ENCODE results near the gene TEKTIP1. TPM values are rescaled to one million over a fixed set of nuclear protein-coding genes. Genes with fewer than 3 reads are reported as not detected.
A peak's percentile ranks its signal among the peaks of the same experiment; 100 is the strongest.

The TEKTIP1 gene
- total and polyA plus RNA-seq, 9 of the 15 experiments (the other 6 are each of a cell fraction or from before 2014, with no cell fraction given) = 0.66 TPM; not detected in 8

GRCh38 chr19:3520166-3521103, 18.5 kb upstream of the TEKTIP1 start (continued):
- no peak; a peak in 1 of 6 replicates for TF ChIP-seq ZBTB11 (CRISPR knock-in tag; IDR thresholded peaks at IDR 0.05)
- peak; percentile 65; the same call in 1 of the 2 replicates for TF ChIP-seq STAT5A (IDR thresholded peaks at IDR 0.05; ENCODE audit: borderline replicate concordance, low read length)
- peak in 1 of 3 experiments; percentile 21 for TF ChIP-seq YY1 (IDR thresholded peaks at IDR 0.05; ENCODE audit: borderline replicate concordance in 1 of 3, control insufficient read depth in 1 of 3, extremely low read depth in 1 of 3, insufficient read depth in 3 of 3, insufficient read length in 1 of 3, insufficient replicate concordance in 2 of 3, low read depth in 1 of 3, low read length in 2 of 3)
- TF ChIP-seq MEIS2 (IDR thresholded peaks at IDR 0.05; ENCODE audit: partially characterized antibody) = no peak
- TF ChIP-seq FOXJ2 (tag; IDR thresholded peaks at IDR 0.05) = no peak
- TF ChIP-seq, protein P1, sequence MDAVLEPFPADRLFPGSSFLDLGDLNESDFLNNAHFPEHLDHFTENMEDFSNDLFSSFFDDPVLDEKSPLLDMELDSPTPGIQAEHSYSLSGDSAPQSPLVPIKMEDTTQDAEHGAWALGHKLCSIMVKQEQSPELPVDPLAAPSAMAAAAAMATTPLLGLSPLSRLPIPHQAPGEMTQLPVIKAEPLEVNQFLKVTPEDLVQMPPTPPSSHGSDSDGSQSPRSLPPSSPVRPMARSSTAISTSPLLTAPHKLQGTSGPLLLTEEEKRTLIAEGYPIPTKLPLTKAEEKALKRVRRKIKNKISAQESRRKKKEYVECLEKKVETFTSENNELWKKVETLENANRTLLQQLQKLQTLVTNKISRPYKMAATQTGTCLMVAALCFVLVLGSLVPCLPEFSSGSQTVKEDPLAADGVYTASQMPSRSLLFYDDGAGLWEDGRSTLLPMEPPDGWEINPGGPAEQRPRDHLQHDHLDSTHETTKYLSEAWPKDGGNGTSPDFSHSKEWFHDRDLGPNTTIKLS (IDR thresholded peaks at IDR 0.05; ENCODE audit: borderline replicate concordance, low read depth) = 0 out of 2 replicates have a peak, but pooled peaks have one; percentile 72
- TF ChIP-seq CEBPB (tag; IDR thresholded peaks at IDR 0.05) = peak; percentile 79
- no peak for TF ChIP-seq NR2C1 (IDR thresholded peaks at IDR 0.05)
- TF ChIP-seq NR2C1 (tag; IDR thresholded peaks at IDR 0.05) = no peak
- peak; percentile 87 for TF ChIP-seq CXXC5 (CRISPR knock-in tag; IDR thresholded peaks at IDR 0.05)
- no peak for TF ChIP-seq RFX1 (IDR thresholded peaks at IDR 0.05)
- TF ChIP-seq ZNF263 (CRISPR knock-in tag; IDR thresholded peaks at IDR 0.05; ENCODE audit: borderline replicate concordance) = peak; percentile 14; the same call in 1 of the 2 replicates
- TF ChIP-seq MCM7 (IDR thresholded peaks at IDR 0.05) = no peak
- no peak for TF ChIP-seq TCF7L2 (IDR thresholded peaks at IDR 0.05; ENCODE audit: low read depth, low read length)
- peak; percentile 97 for TF ChIP-seq ZEB2 (IDR thresholded peaks at IDR 0.05)
- TF ChIP-seq, protein P2, sequence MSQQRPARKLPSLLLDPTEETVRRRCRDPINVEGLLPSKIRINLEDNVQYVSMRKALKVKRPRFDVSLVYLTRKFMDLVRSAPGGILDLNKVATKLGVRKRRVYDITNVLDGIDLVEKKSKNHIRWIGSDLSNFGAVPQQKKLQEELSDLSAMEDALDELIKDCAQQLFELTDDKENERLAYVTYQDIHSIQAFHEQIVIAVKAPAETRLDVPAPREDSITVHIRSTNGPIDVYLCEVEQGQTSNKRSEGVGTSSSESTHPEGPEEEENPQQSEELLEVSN (IDR thresholded peaks at IDR 0.05; ENCODE audit: borderline replicate concordance in 1 of 2, extremely low read depth in 1 of 2, insufficient read depth in 1 of 2, insufficient read length in 1 of 2, low read depth in 1 of 2, low read length in 1 of 2, poor library complexity in 1 of 2, severe bottlenecking in 1 of 2) = peak; percentile 81 to 94
- TF ChIP-seq, protein P3, sequence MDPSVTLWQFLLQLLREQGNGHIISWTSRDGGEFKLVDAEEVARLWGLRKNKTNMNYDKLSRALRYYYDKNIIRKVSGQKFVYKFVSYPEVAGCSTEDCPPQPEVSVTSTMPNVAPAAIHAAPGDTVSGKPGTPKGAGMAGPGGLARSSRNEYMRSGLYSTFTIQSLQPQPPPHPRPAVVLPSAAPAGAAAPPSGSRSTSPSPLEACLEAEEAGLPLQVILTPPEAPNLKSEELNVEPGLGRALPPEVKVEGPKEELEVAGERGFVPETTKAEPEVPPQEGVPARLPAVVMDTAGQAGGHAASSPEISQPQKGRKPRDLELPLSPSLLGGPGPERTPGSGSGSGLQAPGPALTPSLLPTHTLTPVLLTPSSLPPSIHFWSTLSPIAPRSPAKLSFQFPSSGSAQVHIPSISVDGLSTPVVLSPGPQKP (CRISPR knock-in tag; IDR thresholded peaks at IDR 0.05) = no peak

All from K562 (cell line).